Gastrocnemius medialis (tissue), 4 donors: ENCODE measurements around the gene USP21. TPM values are rescaled to one million over a fixed set of nuclear protein-coding genes. Genes with fewer than 3 reads are reported as not detected.

ENCODE experiments used
- ATAC-seq, 2 donors: fragments of 150-250 bp; one replicate each; pipeline ENCODE4 v1.9.1; 2016
- DNase-seq, 2 donors: peaks; one replicate each; pipeline ENCODE4 v3.0.0-alpha.2; 2019
- H3K27ac ChIP-seq, 4 donors: fragments of 200-600 bp; sonication (generic); 1 replicate in 1 of 4; 2 replicates in 3 of 4; pipeline ENCODE4 v1.5.1; 2016 to 2018; ENCODE audit warnings: mild to moderate bottlenecking in 2 of 4, moderate library complexity in 1 of 4
- H3K27me3 ChIP-seq, 3 donors: fragments of 200-600 bp; sonication (generic) in 2 of 3; 1 replicate in 1 of 3; 2 replicates in 2 of 3; pipeline versions ENCODE4 v1.5.1 to v1.6.0; 2016 to 2019; ENCODE audit warnings: mild to moderate bottlenecking in 1 of 3, moderate library complexity in 1 of 3
- H3K36me3 ChIP-seq, 2 donors: fragments of 200-600 bp; sonication (generic) in 1 of 2; one replicate each; pipeline ENCODE4 v1.5.1; 2017 to 2018
- H3K4me1 ChIP-seq, 2 donors: fragments of 200-600 bp; sonication (generic) in 1 of 2; one replicate each; pipeline ENCODE4 v1.5.1; 2016 to 2017; ENCODE audit warnings: mild to moderate bottlenecking in 2 of 2
- H3K4me3 ChIP-seq, 4 donors: fragments of 200-600 bp; sonication (generic) in 3 of 4; 1 replicate in 1 of 4; 2 replicates in 3 of 4; pipeline ENCODE4 v1.5.1; 2016 to 2019; ENCODE audit warnings: mild to moderate bottlenecking in 2 of 4
- H3K9me3 ChIP-seq, 3 donors: fragments of 200-600 bp; sonication (generic) in 2 of 3; 1 replicate in 1 of 3; 2 replicates in 2 of 3; pipeline ENCODE4 v1.5.1; 2016 to 2019
- CTCF ChIP-seq, 5 experiments: fragments of 450-650 bp in 3 of 5; fragments of 200-600 bp in 2 of 5; sonication (generic) in 2 of 5; IDR thresholded peaks in 4 of 5; conservative IDR thresholded peaks in 1 of 5; 1 replicate in 4 of 5; 2 replicates in 1 of 5; pipeline ENCODE4 v1.5.1; 2016 to 2019; ENCODE audit warnings: antibody characterized with exemption in 5 of 5, mild to moderate bottlenecking in 3 of 5, moderate library complexity in 3 of 5
- POLR2A ChIP-seq, 2 donors: fragments of 450-650 bp; IDR thresholded peaks; one replicate each; pipeline ENCODE4 v1.6.1; 2017; ENCODE audit warnings: antibody characterized with exemption in 2 of 2, mild to moderate bottlenecking in 2 of 2, moderate library complexity in 2 of 2
- in situ Hi-C, 4 donors: fragments of 200-750 bp; cut with MboI; loops; one replicate each; pipeline versions ENCODE4 v1.15.0 to v1.8.0; 2017; ENCODE audit warnings: low sequenced_read_pairs in 4 of 4
- intact Hi-C: fragments of 100-400 bp; cut with DNase I; formaldehyde crosslinking; loops from one replicate; pipeline ENCODE4 v1.15.1; 2023; ENCODE audit warnings: low total_unique reads
- total RNA-seq, 4 donors: library from RNA; depleted of rRNA; stranded (reverse); fragments of >200 nt; gene quantifications; one replicate each; pipeline versions ENCODE4 v1.1.0 to v1.2.3, GENCODE V29; 2016

USP21 gene
- total RNA-seq: 10 to 100 TPM; 16.5 to 20.8 (median 18.0) TPM

- intact Hi-C loops (loop anchor here (1.0 to 10.0 kb wide), 3 partner anchors 27 to 814 kb away; partner anchors contain the start of genes COPA, DEDD and NCSTN), in situ Hi-C loops (loop anchor here in 1 of 4 donors (10.0 kb wide), 1 partner anchor 114 kb away; the partner anchor contains the start of gene USF1)
- peaks cover 25 to 31% of the 10 kb centered on the region in 2 donors for H3K4me1 ChIP-seq
- DNase-seq (peak; percentile 88 to 89), ATAC-seq (peak; percentile 96 to 97)
- peak within 1 kb of the TSS; percentile 82 to 100 (median 95) for H3K4me3 ChIP-seq
- H3K27me3 ChIP-seq: no peaks in the 10 kb centered on the region
- peak within 1 kb of the TSS; percentile 90 to 95 (median 92) for H3K27ac ChIP-seq
- peaks cover 0 to 46% of the 10 kb centered on the region in 2 donors for H3K36me3 ChIP-seq
- no peaks in the 10 kb centered on the region for H3K9me3 ChIP-seq
- peak; percentile 47 to 54 for TF ChIP-seq POLR2A (IDR thresholded peaks at IDR 0.05)
- peak in 2 of 5 experiments; percentile 10 to 32 for TF ChIP-seq CTCF (IDR thresholded peaks at IDR 0.05 in 4 of 5, conservative IDR thresholded peaks at IDR 0.05 in 1 of 5)
These were observed at the start of gene USP21 for GRCh38 chr1:161159087-161159912. Gene USP21, plus strand, starts transcription at chr1:161159500. Its CDS starts 1,141 bp downstream, at chr1:161160641.

- in situ Hi-C loops: no loop called here
- ATAC-seq (no peak), DNase-seq (no peak)
- Histone ChIP-seq H3K36me3 (no peaks in the 10 kb centered on the region), H3K27ac (no peak overlapping the region), H3K27me3 (no peaks in the 10 kb centered on the region), H3K9me3 (no peaks in the 10 kb centered on the region), H3K4me1 (peaks cover 29 to 33% of the 10 kb centered on the region in 2 donors), H3K4me3 (no peak overlapping the region)
- TF ChIP-seq POLR2A (IDR thresholded peaks at IDR 0.05) (no peak), CTCF (IDR thresholded peaks at IDR 0.05 in 4 of 5, conservative IDR thresholded peaks at IDR 0.05 in 1 of 5) (no peak)
- intact Hi-C loops: no loop called here
These were observed 48.2 kb upstream of the USP21 start for GRCh38 chr1:161111117-161111516.

- Histone ChIP-seq H3K4me3 (no peak overlapping the region), H3K27me3 (no peaks in the 10 kb centered on the region), H3K4me1 (peaks cover 33 to 37% of the 10 kb centered on the region in 2 donors), H3K9me3 (no peaks in the 10 kb centered on the region), H3K27ac (no peak overlapping the region), H3K36me3 (no peaks in the 10 kb centered on the region)
- ATAC-seq (no peak), DNase-seq (no peak)
- intact Hi-C loops: no loop called here
- TF ChIP-seq POLR2A (IDR thresholded peaks at IDR 0.05) (no peak), CTCF (IDR thresholded peaks at IDR 0.05 in 4 of 5, conservative IDR thresholded peaks at IDR 0.05 in 1 of 5) (no peak)
- in situ Hi-C loops: no loop called here
These were observed 47.8 kb upstream of the USP21 start for GRCh38 chr1:161111527-161111926.

- Histone ChIP-seq H3K4me1 (peaks cover 47 to 51% of the 10 kb centered on the region in 2 donors), H3K9me3 (no peaks in the 10 kb centered on the region), H3K4me3 (no peak overlapping the region), H3K36me3 (no peaks in the 10 kb centered on the region), H3K27me3 (no peaks in the 10 kb centered on the region), H3K27ac (no peak overlapping the region)
- TF ChIP-seq POLR2A (IDR thresholded peaks at IDR 0.05) (no peak), CTCF (IDR thresholded peaks at IDR 0.05 in 4 of 5, conservative IDR thresholded peaks at IDR 0.05 in 1 of 5) (no peak)
- intact Hi-C loops (no loop called here), in situ Hi-C loops (no loop called here)
- DNase-seq: no peak
- ATAC-seq: no peak
These were observed 45.4 kb upstream of the USP21 start for GRCh38 chr1:161113915-161114314.
